Measurements from ENCODE around the gene YIF1A.

Gene YIF1A

GRCh38 chr11:66239998-66240780 lies 48.8 kb downstream of the YIF1A start:
- DNase-seq: no peak

- DNase-seq: no peak
These were observed 49.4 kb downstream of the YIF1A start for GRCh38 chr11:66239511-66239910.

- DNase-seq: no peak
These were observed 50.0 kb downstream of the YIF1A start for GRCh38 chr11:66238786-66239413.

- DNase-seq: no peak
These were observed 51.1 kb downstream of the YIF1A start for GRCh38 chr11:66237867-66238266.

GRCh38 chr11:66235141-66235540 lies 53.8 kb downstream of the YIF1A start:
- DNase-seq: no peak

All from NCI-H510A treated with DMSO at 0.1 percent for 48 hours (cell line).